Small intestine (tissue), 7 donors: ENCODE results near the gene OPALIN. TPM values are rescaled to one million over a fixed set of nuclear protein-coding genes. Genes with fewer than 3 reads are reported as not detected.

ENCODE experiments used
- DNase-seq, 2 donors: peaks; one replicate each; pipeline versions ENCODE4 v3.0.0 to v3.0.0-alpha.2; 2013
- FAIRE-seq: peaks from 2 replicates; lab custom pipeline; 2012; peaks lifted over from hg19 to GRCh38; lab: Jason Lieb, UNC
- H3K27ac ChIP-seq, 3 donors: one replicate each; pipeline ENCODE4 v1.5.1; 2013; ENCODE audit warnings: low read length in 2 of 3, mild to moderate bottlenecking in 2 of 3, control low read depth in 1 of 3, inconsistent platforms in 1 of 3, low read depth in 1 of 3, moderate library complexity in 1 of 3
- H3K27me3 ChIP-seq, 3 donors: one replicate each; pipeline ENCODE4 v1.6.1; 2013; ENCODE audit warnings: low read length in 3 of 3, inconsistent platforms in 1 of 3; ENCODE audit not compliant: control insufficient read depth in 3 of 3, insufficient read depth in 3 of 3
- H3K36me3 ChIP-seq, 3 donors: one replicate each; pipeline ENCODE4 v1.6.1; 2013; ENCODE audit warnings: low read length in 3 of 3, inconsistent platforms in 1 of 3, low read depth in 1 of 3, mild to moderate bottlenecking in 1 of 3, moderate library complexity in 1 of 3; ENCODE audit not compliant: control insufficient read depth in 3 of 3, insufficient read depth in 2 of 3
- H3K4me1 ChIP-seq, 3 donors: one replicate each; pipeline ENCODE4 v1.6.1; 2013; ENCODE audit warnings: low read length in 2 of 3, inconsistent platforms in 1 of 3, low read depth in 1 of 3, mild to moderate bottlenecking in 1 of 3, moderate library complexity in 1 of 3; ENCODE audit not compliant: control insufficient read depth in 3 of 3, insufficient read depth in 2 of 3
- H3K4me3 ChIP-seq, 3 donors: one replicate each; pipeline ENCODE4 v1.5.1; 2013; ENCODE audit warnings: low read length in 3 of 3, control low read depth in 1 of 3, inconsistent platforms in 1 of 3, low read depth in 1 of 3, mild to moderate bottlenecking in 1 of 3, moderate library complexity in 1 of 3
- H3K9me3 ChIP-seq, 2 donors: one replicate each; pipeline ENCODE4 v1.6.1; 2013; ENCODE audit warnings: low read depth in 1 of 2, low read length in 1 of 2; ENCODE audit not compliant: control insufficient read depth in 2 of 2, insufficient read depth in 1 of 2
- WGBS, 3 donors: extraction: QIAGEN DNeasy Blood & Tissue Kit; methylation state at CpG; one replicate each; pipeline ENCODE4 v1.1.7; 2013; 5-methylcytosine and 5-hydroxymethylcytosine counted together
- polyA plus RNA-seq, 4 donors: library from polyadenylated mRNA; stranded (reverse) in 3 of 4; unstranded in 1 of 4; fragments of 200-250 nt in 3 of 4; fragments of 120-200 nt in 1 of 4; gene quantifications; one replicate each; pipeline versions ENCODE4 v1.2.1 to v1.2.3, GENCODE V29; 2013
- donor health status: healthy with polysubstance abuse.
- donor health status: control.
- donor health status: control.
- donor health status: Bipolar disorder and iron deficiency.
- donor health status: healthy.

OPALIN gene
- polyA plus RNA-seq, 4 donors = not detected

DNA sequence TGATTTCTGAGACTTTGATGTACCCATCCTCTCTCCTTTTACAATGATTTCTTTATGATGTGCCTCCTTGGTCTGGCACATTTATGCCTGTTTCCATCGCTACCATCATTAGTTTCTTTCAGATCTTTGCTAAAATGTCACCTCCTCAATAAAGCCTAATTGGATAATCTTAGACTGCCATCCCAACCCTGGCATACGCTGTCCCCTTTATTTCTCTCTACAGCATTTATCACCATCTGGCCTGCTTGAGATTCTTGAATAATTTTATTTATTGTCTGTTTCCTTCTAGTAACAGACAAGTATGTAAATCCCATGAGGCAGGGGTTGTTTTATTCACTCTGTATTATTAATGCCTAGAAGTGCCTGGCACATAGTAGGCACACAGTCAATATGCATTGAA, 61.3 kb downstream of the OPALIN start:
- no peak for FAIRE-seq
- WGBS, 3 donors = 92 to 99% (median 97%) methylated on average over 2 of the region's 2 CpGs
- no peak for DNase-seq
- Histone ChIP-seq H3K27me3 (no peaks in the 10 kb centered on the region), H3K4me1 (no peaks in the 10 kb centered on the region), H3K36me3 (no peaks in the 10 kb centered on the region), H3K9me3 (no peaks in the 10 kb centered on the region), H3K27ac (no peak overlapping the region), H3K4me3 (no peak overlapping the region)

DNA sequence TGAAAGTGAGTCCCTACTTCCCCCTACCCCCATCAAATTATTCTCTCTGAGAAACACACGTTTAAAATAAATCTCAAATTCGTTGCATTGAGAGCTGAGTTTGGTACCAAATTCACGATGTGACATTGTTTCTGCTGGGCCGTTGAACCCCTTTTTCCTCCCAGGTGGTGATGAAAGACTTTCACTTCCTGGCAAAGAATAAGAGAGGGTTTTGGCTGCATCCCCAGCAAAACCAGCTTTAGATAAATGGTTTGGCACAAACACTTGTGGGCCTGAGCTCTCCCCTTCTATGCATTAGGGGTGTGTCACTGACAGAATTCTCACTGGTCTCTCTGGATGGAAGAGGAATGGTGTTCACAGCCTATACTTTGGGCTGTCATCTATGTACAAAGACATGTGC, 63.3 kb downstream of the OPALIN start:
- Histone ChIP-seq H3K27ac (no peak overlapping the region), H3K4me1 (no peaks in the 10 kb centered on the region), H3K4me3 (no peak overlapping the region), H3K9me3 (no peaks in the 10 kb centered on the region), H3K36me3 (no peaks in the 10 kb centered on the region), H3K27me3 (no peaks in the 10 kb centered on the region)
- DNase-seq (no peak), FAIRE-seq (no peak)
- WGBS, 3 donors = 44 to 72% (median 52%) methylated on average over 4 of the region's 4 CpGs

Other genes starting within 250 kb of the OPALIN start
- 10 to 100 TPM in 1 of 4 donors, 1 to 10 TPM in 3; 4.1 to 34.7 (median 6.9) TPM for gene ZNF518A, start 228.7 kb downstream of the OPALIN start, polyA plus RNA-seq
- gene BLNK, start 87.4 kb downstream of the OPALIN start, polyA plus RNA-seq = 10 to 100 TPM; 26.7 to 69.3 (median 41.7) TPM
- gene DNTT, start 54.6 kb downstream of the OPALIN start, polyA plus RNA-seq = under 1 TPM in 1 of 4 donors, not detected in 3; 0.16 TPM
- gene TLL2, start 154.9 kb upstream of the OPALIN start, polyA plus RNA-seq = 1 to 10 TPM in 1 of 4 donors, under 1 TPM in 2, not detected in 1; 0.46 to 1.6 (median 0.54) TPM
- 100 to 1,000 TPM in 1 of 4 donors, 10 to 100 TPM in 3; 30.3 to 250 (median 62.5) TPM for gene TM9SF3, start 228.0 kb upstream of the OPALIN start, polyA plus RNA-seq